Peyer's patch (tissue), 4 donors: ENCODE results near the gene RESP18.

ENCODE experiments used
- POLR2A ChIP-seq, 2 donors: fragments of 450-650 bp; IDR thresholded peaks; one replicate each; pipeline ENCODE4 v1.5.1; 2017; ENCODE audit warnings: antibody characterized with exemption in 2 of 2, mild to moderate bottlenecking in 2 of 2, moderate library complexity in 2 of 2
- TF ChIP-seq, protein P1 (sequence below), 6 experiments: fragments of 450-650 bp in 4 of 6; fragments of 200-600 bp in 2 of 6; sonication (generic) in 1 of 6; IDR thresholded peaks; one replicate each; pipeline ENCODE4 v1.5.1; 2017 to 2019; ENCODE audit warnings: antibody characterized with exemption in 6 of 6, mild to moderate bottlenecking in 3 of 6, moderate library complexity in 1 of 6

DNA sequence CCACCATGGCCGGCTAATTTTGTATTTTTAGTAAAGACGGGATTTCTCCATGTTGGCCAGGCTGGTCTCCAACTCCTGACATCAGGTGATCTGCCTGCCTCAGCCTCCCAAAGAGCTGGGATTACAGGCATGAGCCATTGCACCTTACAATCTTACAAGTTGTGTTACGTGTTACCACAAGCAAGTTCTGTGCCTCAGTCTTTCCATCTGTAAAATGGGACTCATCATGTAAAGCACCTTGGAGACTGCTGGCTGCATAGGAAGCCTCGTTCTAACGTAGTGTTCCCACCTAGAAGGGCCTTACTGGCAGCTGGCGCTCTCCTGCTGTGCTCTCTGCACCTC lies 43.4 kb downstream of the RESP18 start:
- TF ChIP-seq, protein P1, sequence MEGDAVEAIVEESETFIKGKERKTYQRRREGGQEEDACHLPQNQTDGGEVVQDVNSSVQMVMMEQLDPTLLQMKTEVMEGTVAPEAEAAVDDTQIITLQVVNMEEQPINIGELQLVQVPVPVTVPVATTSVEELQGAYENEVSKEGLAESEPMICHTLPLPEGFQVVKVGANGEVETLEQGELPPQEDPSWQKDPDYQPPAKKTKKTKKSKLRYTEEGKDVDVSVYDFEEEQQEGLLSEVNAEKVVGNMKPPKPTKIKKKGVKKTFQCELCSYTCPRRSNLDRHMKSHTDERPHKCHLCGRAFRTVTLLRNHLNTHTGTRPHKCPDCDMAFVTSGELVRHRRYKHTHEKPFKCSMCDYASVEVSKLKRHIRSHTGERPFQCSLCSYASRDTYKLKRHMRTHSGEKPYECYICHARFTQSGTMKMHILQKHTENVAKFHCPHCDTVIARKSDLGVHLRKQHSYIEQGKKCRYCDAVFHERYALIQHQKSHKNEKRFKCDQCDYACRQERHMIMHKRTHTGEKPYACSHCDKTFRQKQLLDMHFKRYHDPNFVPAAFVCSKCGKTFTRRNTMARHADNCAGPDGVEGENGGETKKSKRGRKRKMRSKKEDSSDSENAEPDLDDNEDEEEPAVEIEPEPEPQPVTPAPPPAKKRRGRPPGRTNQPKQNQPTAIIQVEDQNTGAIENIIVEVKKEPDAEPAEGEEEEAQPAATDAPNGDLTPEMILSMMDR (IDR thresholded peaks at IDR 0.05): no peak
- no peak for TF ChIP-seq POLR2A (IDR thresholded peaks at IDR 0.05)
